HEK293 (cell line): Measurements from ENCODE around the gene MSH5.
A peak's percentile ranks its signal among the peaks of the same experiment; 100 is the strongest.

Source experiments
- ATF2 ChIP-seq: fragments of 450-650 bp; formaldehyde crosslinking; IDR thresholded peaks from 2 replicates; pipeline ENCODE4 v1.5.1; 2016; ENCODE audit warnings: missing biosample characterization, missing genetic modification characterization, low read depth
- GLIS1 ChIP-seq: fragments of 450-650 bp; formaldehyde crosslinking; IDR thresholded peaks from 2 replicates; pipeline ENCODE4 v1.5.1; 2016; ENCODE audit warnings: missing biosample characterization, missing genetic modification characterization
- MEIS1 ChIP-seq: sonication (generic); formaldehyde crosslinking; IDR thresholded peaks from 2 replicates; pipeline ENCODE4 v1.8.1; 2022; ENCODE audit warnings: missing genetic modification reagents, mild to moderate bottlenecking, borderline replicate concordance
- MYNN ChIP-seq: fragments of 450-650 bp; formaldehyde crosslinking; IDR thresholded peaks from 2 replicates; pipeline ENCODE4 v1.5.1; 2016; ENCODE audit warnings: missing biosample characterization, missing genetic modification characterization, borderline replicate concordance
- YY1 ChIP-seq: fragments of 450-650 bp; formaldehyde crosslinking; IDR thresholded peaks from 2 replicates; pipeline ENCODE4 v1.5.1; 2018; ENCODE audit warnings: missing biosample characterization, missing genetic modification characterization
- ZBTB11 ChIP-seq: fragments of 450-650 bp; formaldehyde crosslinking; conservative IDR thresholded peaks from 2 replicates; pipeline ENCODE4 v1.5.1; 2016; ENCODE audit warnings: low read depth, missing biosample characterization, missing genetic modification characterization
- ZFP3 ChIP-seq: fragments of 450-650 bp; formaldehyde crosslinking; IDR thresholded peaks from 2 replicates; pipeline ENCODE4 v1.5.1; 2016; ENCODE audit warnings: low read depth, missing biosample characterization, missing genetic modification characterization
- ZNF138 ChIP-seq: fragments of 450-650 bp; formaldehyde crosslinking; IDR thresholded peaks from 2 replicates; pipeline ENCODE4 v1.5.1; 2016; ENCODE audit warnings: missing biosample characterization, missing genetic modification characterization, borderline replicate concordance
- ZNF146 ChIP-seq: fragments of 450-650 bp; formaldehyde crosslinking; IDR thresholded peaks from 2 replicates; pipeline ENCODE4 v1.5.1; 2016; ENCODE audit warnings: missing biosample characterization, missing genetic modification characterization
- ZNF155 ChIP-seq: fragments of 450-650 bp; formaldehyde crosslinking; IDR thresholded peaks from 2 replicates; pipeline ENCODE4 v1.5.1; 2016; ENCODE audit warnings: missing biosample characterization, missing genetic modification characterization
- ZNF169 ChIP-seq: fragments of 450-650 bp; formaldehyde crosslinking; IDR thresholded peaks from 2 replicates; pipeline ENCODE4 v1.5.1; 2016; ENCODE audit warnings: missing biosample characterization, missing genetic modification characterization
- ZNF2 ChIP-seq: fragments of 450-650 bp; formaldehyde crosslinking; IDR thresholded peaks from 2 replicates; pipeline ENCODE4 v1.5.1; 2016; ENCODE audit warnings: missing biosample characterization, missing genetic modification characterization
- ZNF23 ChIP-seq: fragments of 450-650 bp; formaldehyde crosslinking; IDR thresholded peaks from 2 replicates; pipeline ENCODE4 v1.5.1; 2016; ENCODE audit warnings: missing biosample characterization, missing genetic modification characterization, borderline replicate concordance
- ZNF24 ChIP-seq: fragments of 450-650 bp; formaldehyde crosslinking; IDR thresholded peaks from 2 replicates; pipeline ENCODE4 v1.5.1; 2016; ENCODE audit warnings: missing biosample characterization, missing genetic modification characterization
- ZNF292 ChIP-seq: fragments of 450-650 bp; formaldehyde crosslinking; IDR thresholded peaks from 2 replicates; pipeline ENCODE4 v1.5.1; 2016; ENCODE audit warnings: low read depth, missing biosample characterization, missing genetic modification characterization, borderline replicate concordance
- ZNF335 ChIP-seq: fragments of 450-650 bp; formaldehyde crosslinking; conservative IDR thresholded peaks from 2 replicates; pipeline ENCODE4 v1.5.1; 2016; ENCODE audit warnings: missing biosample characterization, missing genetic modification characterization
- ZNF362 ChIP-seq: fragments of 450-650 bp; formaldehyde crosslinking; IDR thresholded peaks from 2 replicates; pipeline ENCODE4 v1.5.1; 2016; ENCODE audit warnings: missing biosample characterization, missing genetic modification characterization
- ZNF37A ChIP-seq: fragments of 450-650 bp; IDR thresholded peaks from 2 replicates; pipeline ENCODE4 v1.5.1; 2018; ENCODE audit warnings: missing biosample characterization, missing genetic modification characterization
- ZNF404 ChIP-seq: fragments of 450-650 bp; formaldehyde crosslinking; IDR thresholded peaks from 2 replicates; pipeline ENCODE4 v1.5.1; 2017; ENCODE audit warnings: missing biosample characterization, missing genetic modification characterization
- ZNF488 ChIP-seq: fragments of 450-650 bp; formaldehyde crosslinking; IDR thresholded peaks from 2 replicates; pipeline ENCODE4 v1.5.1; 2016; ENCODE audit warnings: missing biosample characterization, missing genetic modification characterization
- ZNF580 ChIP-seq: fragments of 450-650 bp; formaldehyde crosslinking; IDR thresholded peaks from 2 replicates; pipeline ENCODE4 v1.5.1; 2016; ENCODE audit warnings: missing biosample characterization, missing genetic modification characterization
- ZNF600 ChIP-seq: fragments of 450-650 bp; formaldehyde crosslinking; IDR thresholded peaks from 2 replicates; pipeline ENCODE4 v1.5.1; 2016; ENCODE audit warnings: missing biosample characterization, missing genetic modification characterization
- ZNF629 ChIP-seq: fragments of 450-650 bp; formaldehyde crosslinking; IDR thresholded peaks from 2 replicates; pipeline ENCODE4 v1.5.1; 2017; ENCODE audit warnings: missing biosample characterization, missing genetic modification characterization
- ZNF664 ChIP-seq: fragments of 450-650 bp; formaldehyde crosslinking; IDR thresholded peaks from 2 replicates; pipeline ENCODE4 v1.5.1; 2016; ENCODE audit warnings: missing biosample characterization, missing genetic modification characterization
- ZNF747 ChIP-seq: fragments of 450-650 bp; formaldehyde crosslinking; IDR thresholded peaks from 2 replicates; pipeline ENCODE4 v1.5.1; 2016; ENCODE audit warnings: missing biosample characterization, missing genetic modification characterization
- ZNF837 ChIP-seq: fragments of 450-650 bp; formaldehyde crosslinking; IDR thresholded peaks from 2 replicates; pipeline ENCODE4 v1.5.1; 2016; ENCODE audit warnings: missing biosample characterization, missing genetic modification characterization
- ZSCAN16 ChIP-seq: fragments of 450-650 bp; formaldehyde crosslinking; IDR thresholded peaks from 2 replicates; pipeline ENCODE4 v1.5.1; 2016; ENCODE audit warnings: missing biosample characterization, missing genetic modification characterization
- ZSCAN4 ChIP-seq: fragments of 450-650 bp; formaldehyde crosslinking; IDR thresholded peaks from 2 replicates; pipeline ENCODE4 v1.5.1; 2017; ENCODE audit warnings: missing biosample characterization, missing genetic modification characterization
- TF ChIP-seq, protein P1 (sequence below): fragments of 450-650 bp; formaldehyde crosslinking; IDR thresholded peaks from 2 replicates; pipeline ENCODE4 v1.5.1; 2016; ENCODE audit warnings: missing biosample characterization, missing genetic modification characterization

The MSH5 gene

GRCh38 chr6:31776989-31777666 is 37.3 kb downstream of the MSH5 start, which contains the start of gene VWA7 (continued):
- no peak for TF ChIP-seq ZNF292 (tag by site-specific recombination)
- no peak for TF ChIP-seq YY1 (tag by site-specific recombination)
- no peak for TF ChIP-seq ZNF362
- no peak for TF ChIP-seq ZSCAN16 (tag by site-specific recombination)
- peak; percentile 26; the same call in 1 of the 2 replicates for TF ChIP-seq ZNF146 (tag by site-specific recombination)
- TF ChIP-seq MYNN = 0 out of 2 replicates have a peak, but pooled peaks have one; percentile 13
- TF ChIP-seq ZNF2 = peak; percentile 87
- TF ChIP-seq, protein P1, sequence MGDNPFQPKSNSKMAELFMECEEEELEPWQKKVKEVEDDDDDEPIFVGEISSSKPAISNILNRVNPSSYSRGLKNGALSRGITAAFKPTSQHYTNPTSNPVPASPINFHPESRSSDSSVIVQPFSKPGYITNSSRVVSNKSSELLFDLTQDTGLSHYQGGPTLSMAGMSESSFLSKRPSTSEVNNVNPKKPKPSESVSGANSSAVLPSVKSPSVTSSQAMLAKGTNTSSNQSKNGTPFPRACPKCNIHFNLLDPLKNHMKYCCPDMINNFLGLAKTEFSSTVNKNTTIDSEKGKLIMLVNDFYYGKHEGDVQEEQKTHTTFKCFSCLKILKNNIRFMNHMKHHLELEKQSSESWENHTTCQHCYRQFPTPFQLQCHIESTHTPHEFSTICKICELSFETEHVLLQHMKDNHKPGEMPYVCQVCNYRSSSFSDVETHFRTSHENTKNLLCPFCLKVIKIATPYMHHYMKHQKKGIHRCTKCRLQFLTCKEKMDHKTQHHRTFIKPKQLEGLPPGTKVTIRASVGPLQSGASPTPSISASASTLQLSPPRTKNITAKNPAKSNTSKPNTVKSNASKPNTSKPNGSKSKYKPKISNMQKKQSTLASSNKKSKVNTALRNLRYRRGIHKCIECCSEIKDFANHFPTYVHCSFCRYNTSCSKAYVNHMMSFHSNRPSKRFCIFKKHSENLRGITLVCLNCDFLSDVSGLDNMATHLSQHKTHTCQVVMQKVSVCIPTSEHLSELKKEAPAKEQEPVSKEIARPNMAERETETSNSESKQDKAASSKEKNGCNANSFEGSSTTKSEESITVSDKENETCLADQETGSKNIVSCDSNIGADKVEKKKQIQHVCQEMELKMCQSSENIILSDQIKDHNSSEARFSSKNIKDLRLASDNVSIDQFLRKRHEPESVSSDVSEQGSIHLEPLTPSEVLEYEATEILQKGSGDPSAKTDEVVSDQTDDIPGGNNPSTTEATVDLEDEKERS (tag by site-specific recombination) = no peak
- no peak for TF ChIP-seq ZNF404
- peak; percentile 87 for TF ChIP-seq GLIS1 (tag by site-specific recombination)
- TF ChIP-seq ZNF37A (tag by site-specific recombination) = peak; percentile 93
- peak; percentile 93 for TF ChIP-seq ZNF600 (tag by site-specific recombination)
- TF ChIP-seq MEIS1 (CRISPR knock-in tag) = no peak
- TF ChIP-seq ZNF629 (tag by site-specific recombination) = peak; percentile 97
- no peak for TF ChIP-seq ZNF837 (tag by site-specific recombination)
- TF ChIP-seq ZNF24 (tag by site-specific recombination) = peak; percentile 92
- TF ChIP-seq ZBTB11 (tag by site-specific recombination) = no peak
- TF ChIP-seq ATF2 (tag by site-specific recombination) = peak; percentile 53; the same call in 1 of the 2 replicates
- no peak for TF ChIP-seq ZNF23 (tag by site-specific recombination)
- no peak for TF ChIP-seq ZFP3 (tag by site-specific recombination)
- TF ChIP-seq ZNF335 (tag by site-specific recombination) = peak; percentile 83
- TF ChIP-seq ZNF138 (tag by site-specific recombination) = no peak
- peak; percentile 38; the same call in 1 of the 2 replicates for TF ChIP-seq ZSCAN4 (tag by site-specific recombination)
- TF ChIP-seq ZNF169 (tag by site-specific recombination) = no peak
- TF ChIP-seq ZNF155 (tag by site-specific recombination) = no peak
- TF ChIP-seq ZNF488 (tag by site-specific recombination) = 0 out of 2 replicates have a peak, but pooled peaks have one; percentile 32
- no peak for TF ChIP-seq ZNF747
- no peak for TF ChIP-seq ZNF664 (tag by site-specific recombination)
- no peak for TF ChIP-seq ZNF580 (tag by site-specific recombination)
